Osteoblast (primary cell): Measurements from ENCODE around the gene PRM2. TPM values are rescaled to one million over a fixed set of nuclear protein-coding genes. Genes with fewer than 3 reads are reported as not detected.
A peak's percentile ranks its signal among the peaks of the same experiment; 100 is the strongest.

Experiments used
- DNase-seq: peaks from one replicate; pipeline ENCODE4 v3.0.0; 2011; ENCODE audit warnings: low spot score, mixed read lengths; ENCODE audit not compliant: insufficient read length; ENCODE audit errors: missing footprints
- H2AFZ ChIP-seq: 2 replicates; pipeline ENCODE4 v1.6.0; 2011; ENCODE audit warnings: mild to moderate bottlenecking, low read length
- H3K27ac ChIP-seq: 2 replicates; pipeline ENCODE4 v1.5.1; 2011; ENCODE audit warnings: mild to moderate bottlenecking, low read depth, low read length, moderate library complexity
- H3K27me3 ChIP-seq: 2 replicates; pipeline ENCODE4 v1.6.0; 2012; ENCODE audit warnings: mild to moderate bottlenecking, control low read depth, inconsistent platforms, low read length, moderate library complexity; ENCODE audit not compliant: insufficient read depth
- H3K36me3 ChIP-seq: 2 replicates; pipeline ENCODE4 v1.5.1; 2011; ENCODE audit warnings: mild to moderate bottlenecking, low read length, control low read depth, moderate library complexity; ENCODE audit not compliant: insufficient read depth
- H3K4me1 ChIP-seq: 2 replicates; pipeline ENCODE4 v1.5.1; 2011; ENCODE audit warnings: mild to moderate bottlenecking, low read length, control low read depth, moderate library complexity; ENCODE audit not compliant: insufficient read depth
- H3K4me2 ChIP-seq: 2 replicates; pipeline ENCODE4 v1.6.0; 2011; ENCODE audit warnings: mild to moderate bottlenecking, low read length; ENCODE audit not compliant: insufficient read depth
- H3K4me3 ChIP-seq: fragments of 200-600 bp; sonication (generic); 3 replicates; pipeline ENCODE4 v1.5.1; 2012; ENCODE audit warnings: mild to moderate bottlenecking, low read length, inconsistent platforms; ENCODE audit not compliant: insufficient read depth
- H3K79me2 ChIP-seq: 2 replicates; pipeline ENCODE4 v1.6.0; 2012; ENCODE audit warnings: mild to moderate bottlenecking, low read length, control low read depth, inconsistent platforms; ENCODE audit not compliant: insufficient read depth
- H3K9me3 ChIP-seq: 2 replicates; pipeline ENCODE4 v1.5.1; 2011; ENCODE audit warnings: low read depth, low read length, control low read depth
- H4K20me1 ChIP-seq: 2 replicates; pipeline ENCODE4 v1.6.0; 2012; ENCODE audit warnings: mild to moderate bottlenecking, low read length, control low read depth; ENCODE audit not compliant: insufficient read depth
- CTCF ChIP-seq: IDR thresholded peaks from 2 replicates; pipeline ENCODE4 v1.5.1; 2011; ENCODE audit warnings: mild to moderate bottlenecking, low read depth, low read length, moderate library complexity; ENCODE audit errors: extremely low read depth
- total RNA-seq: library from RNA; depleted of rRNA; stranded (reverse); fragments of >200 nt; gene quantifications from 2 replicates; pipeline ENCODE4 v1.2.3, GENCODE V29; 2012

PRM2 gene
- total RNA-seq, 1 donor: not detected

- Histone ChIP-seq H3K27me3 (no peaks in the 10 kb centered on the region), H3K4me3 (no peak overlapping the region), H3K4me2 (no peak overlapping the region), H2AFZ (no peak overlapping the region), H3K4me1 (no peaks in the 10 kb centered on the region), H3K79me2 (no peaks in the 10 kb centered on the region), H3K27ac (no peak overlapping the region), H3K36me3 (no peaks in the 10 kb centered on the region), H4K20me1 (no peaks in the 10 kb centered on the region), H3K9me3 (no peaks in the 10 kb centered on the region)
- DNase-seq: no peak
- TF ChIP-seq CTCF: no peak
Measured at GRCh38 chr16:11278681-11279628, 2.7 kb upstream of the PRM2 start.

DNA sequence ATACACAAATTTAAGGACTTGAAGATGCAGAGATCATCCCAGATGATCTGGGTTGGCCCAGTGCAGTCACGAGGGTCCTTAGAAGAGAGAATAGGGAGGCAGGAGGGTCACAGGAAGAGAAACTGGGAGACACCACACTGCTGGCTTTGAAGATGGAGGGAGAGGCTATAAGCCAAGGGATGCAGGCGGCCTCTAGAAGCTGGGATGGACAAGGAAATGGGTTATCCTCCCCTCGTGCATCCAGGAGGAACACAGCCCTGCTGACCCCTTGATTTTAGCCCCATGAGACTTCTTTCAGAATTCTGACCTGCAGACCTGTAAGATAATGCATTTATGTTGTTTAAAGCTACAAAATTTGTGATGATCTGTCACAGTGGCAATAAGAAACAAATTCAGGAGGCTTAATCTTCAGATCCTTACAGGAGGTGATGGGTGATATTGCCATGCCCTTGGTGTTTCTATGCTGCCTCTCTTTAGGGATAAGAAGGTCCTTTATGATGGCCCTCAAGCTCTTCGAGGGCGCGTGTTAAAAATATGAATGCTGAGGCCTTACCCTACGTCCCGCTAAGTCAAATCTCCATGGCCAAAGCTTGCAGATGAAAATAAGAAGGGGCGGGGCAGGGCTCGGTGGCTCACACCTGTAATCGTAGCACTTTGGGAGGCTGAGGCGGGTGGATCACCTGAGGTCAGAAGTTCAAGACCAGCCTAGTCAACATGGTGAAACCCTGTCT lies 1.5 kb upstream of the PRM2 start:
- no peaks in the 10 kb centered on the region for H4K20me1 ChIP-seq
- H3K4me1 ChIP-seq: no peaks in the 10 kb centered on the region
- H3K9me3 ChIP-seq: no peaks in the 10 kb centered on the region
- TF ChIP-seq CTCF: no peak
- no peaks in the 10 kb centered on the region for H3K36me3 ChIP-seq
- DNase-seq: peak; percentile 14
- no peaks in the 10 kb centered on the region for H3K27me3 ChIP-seq
- H3K4me3 ChIP-seq: no peak overlapping the region
- H2AFZ ChIP-seq: no peak overlapping the region
- no peak overlapping the region for H3K4me2 ChIP-seq
- H3K27ac ChIP-seq: no peak overlapping the region
- H3K79me2 ChIP-seq: no peaks in the 10 kb centered on the region

- H3K4me3 ChIP-seq: no peak overlapping the region
- no peak overlapping the region for H2AFZ ChIP-seq
- no peaks in the 10 kb centered on the region for H3K36me3 ChIP-seq
- H3K9me3 ChIP-seq: no peaks in the 10 kb centered on the region
- no peaks in the 10 kb centered on the region for H3K79me2 ChIP-seq
- no peak overlapping the region for H3K27ac ChIP-seq
- DNase-seq: peak; percentile 26
- H3K4me2 ChIP-seq: no peak overlapping the region
- no peaks in the 10 kb centered on the region for H4K20me1 ChIP-seq
- no peaks in the 10 kb centered on the region for H3K27me3 ChIP-seq
- TF ChIP-seq CTCF: no peak
- no peaks in the 10 kb centered on the region for H3K4me1 ChIP-seq
Measured at GRCh38 chr16:11276896-11277593, 765 bp upstream of the PRM2 start.
